HEK293 (cell line): ENCODE results near the gene INPP5A.

ENCODE experiments used
- CTCF ChIA-PET: fragments of 350-600 bp; formaldehyde crosslinking; extraction: SDS; loops from one replicate; lab custom pipeline; 2021; ENCODE audit warnings: antibody characterized with exemption; lab: Yijun Ruan, JAX
- POLR2A ChIA-PET: fragments of 300-600 bp; formaldehyde crosslinking; extraction: SDS; loops from one replicate; lab custom pipeline; 2020; ENCODE audit warnings: antibody characterized with exemption, inconsistent platforms; lab: Yijun Ruan, JAX
- H3K27ac ChIP-seq: fragments of 200-500 bp; sonication (Bioruptor generic); 2 replicates; pipeline ENCODE4 v1.5.1; 2014; ENCODE audit warnings: low read depth, low read length, control low read depth, inconsistent platforms; ENCODE audit errors: extremely low read depth
- H3K36me3 ChIP-seq, 2 experiments: fragments of 200-500 bp in 1 of 2; sonication (Bioruptor generic) in 1 of 2; 1 replicate in 1 of 2; 2 replicates in 1 of 2; pipeline ENCODE4 v1.5.1; 2014 to 2017; ENCODE audit warnings: inconsistent platforms in 2 of 2, low read length in 2 of 2; ENCODE audit not compliant: control insufficient read depth in 2 of 2, insufficient read depth in 1 of 2
- H3K4me1 ChIP-seq: fragments of 200-500 bp; sonication (Bioruptor generic); 2 replicates; pipeline ENCODE4 v1.5.1; 2014; ENCODE audit warnings: mild to moderate bottlenecking, low read length, inconsistent platforms; ENCODE audit not compliant: control insufficient read depth, insufficient read depth
- H3K4me3 ChIP-seq: 2 replicates; pipeline ENCODE4 v1.5.1; 2011; ENCODE audit warnings: low read depth, mild to moderate bottlenecking, control low read depth, low read length, moderate library complexity
- H3K9me3 ChIP-seq: fragments of 200-500 bp; sonication (Bioruptor generic); 2 replicates; pipeline ENCODE4 v1.5.1; 2014; ENCODE audit warnings: low read depth, low read length, inconsistent platforms; ENCODE audit not compliant: control insufficient read depth, insufficient read depth
- GLI2 ChIP-seq: fragments of 450-650 bp; formaldehyde crosslinking; IDR thresholded peaks from 2 replicates; pipeline ENCODE4; 2017; ENCODE audit warnings: missing biosample characterization, missing genetic modification characterization, low read depth, borderline replicate concordance
- HOXC10 ChIP-seq: sonication (generic); formaldehyde crosslinking; IDR thresholded peaks from 2 replicates; pipeline ENCODE4 v1.8.1; 2023; ENCODE audit warnings: mild to moderate bottlenecking, missing genetic modification reagents
- KLF10 ChIP-seq: fragments of 450-650 bp; IDR thresholded peaks from 2 replicates; pipeline ENCODE4 v1.5.1; 2018; ENCODE audit warnings: missing biosample characterization, mild to moderate bottlenecking, missing genetic modification characterization
- KLF16 ChIP-seq: fragments of 450-650 bp; formaldehyde crosslinking; IDR thresholded peaks from 2 replicates; pipeline ENCODE4 v1.5.1; 2017; ENCODE audit warnings: missing biosample characterization, missing genetic modification characterization
- MZF1 ChIP-seq: fragments of 450-650 bp; formaldehyde crosslinking; IDR thresholded peaks from 2 replicates; pipeline ENCODE4 v1.5.1; 2017; ENCODE audit warnings: missing biosample characterization, missing genetic modification characterization, borderline replicate concordance
- SETDB1 ChIP-seq: IDR thresholded peaks from one replicate; pipeline ENCODE4 v1.6.1; 2017; ENCODE audit warnings: mild to moderate bottlenecking, low read length, moderate library complexity, mixed read lengths; ENCODE audit not compliant: insufficient read length
- ZBTB20 ChIP-seq: fragments of 450-650 bp; formaldehyde crosslinking; IDR thresholded peaks from 2 replicates; pipeline ENCODE4 v1.5.1; 2016; ENCODE audit warnings: missing biosample characterization, missing genetic modification characterization
- ZBTB26 ChIP-seq: fragments of 450-650 bp; formaldehyde crosslinking; optimal IDR thresholded peaks from 2 replicates; pipeline ENCODE3; 2016; ENCODE audit warnings: missing biosample characterization, mild to moderate bottlenecking, missing genetic modification characterization
- ZBTB8A ChIP-seq: fragments of 450-650 bp; formaldehyde crosslinking; IDR thresholded peaks from 2 replicates; pipeline ENCODE4 v1.5.1; 2016; ENCODE audit warnings: missing biosample characterization, missing genetic modification characterization
- ZNF10 ChIP-seq: fragments of 450-650 bp; formaldehyde crosslinking; IDR thresholded peaks from 2 replicates; pipeline ENCODE4 v1.5.1; 2017; ENCODE audit warnings: missing biosample characterization, missing genetic modification characterization
- ZNF132 ChIP-seq: fragments of 450-650 bp; formaldehyde crosslinking; IDR thresholded peaks from 2 replicates; pipeline ENCODE4 v1.5.1; 2017; ENCODE audit warnings: missing biosample characterization, missing genetic modification characterization, borderline replicate concordance
- ZNF133 ChIP-seq: fragments of 450-650 bp; formaldehyde crosslinking; IDR thresholded peaks from 2 replicates; pipeline ENCODE4 v1.5.1; 2016; ENCODE audit warnings: missing biosample characterization, missing genetic modification characterization
- ZNF157 ChIP-seq: fragments of 450-650 bp; formaldehyde crosslinking; IDR thresholded peaks from 2 replicates; pipeline ENCODE4 v1.5.1; 2016; ENCODE audit warnings: missing biosample characterization, missing genetic modification characterization
- ZNF169 ChIP-seq: fragments of 450-650 bp; formaldehyde crosslinking; IDR thresholded peaks from 2 replicates; pipeline ENCODE4 v1.5.1; 2016; ENCODE audit warnings: missing biosample characterization, missing genetic modification characterization
- ZNF350 ChIP-seq: fragments of 450-650 bp; formaldehyde crosslinking; IDR thresholded peaks from 2 replicates; pipeline ENCODE4 v1.5.0; 2017; ENCODE audit warnings: missing biosample characterization, mild to moderate bottlenecking, missing genetic modification characterization
- ZNF473 ChIP-seq: fragments of 450-650 bp; formaldehyde crosslinking; IDR thresholded peaks from 2 replicates; pipeline ENCODE4 v1.5.1; 2017; ENCODE audit warnings: missing biosample characterization, missing genetic modification characterization
- ZNF518A ChIP-seq: fragments of 450-650 bp; formaldehyde crosslinking; conservative IDR thresholded peaks from 2 replicates; pipeline ENCODE4 v1.5.1; 2016; ENCODE audit warnings: low read depth, missing biosample characterization, missing genetic modification characterization
- ZNF544 ChIP-seq: fragments of 450-650 bp; formaldehyde crosslinking; IDR thresholded peaks from 2 replicates; pipeline ENCODE4 v1.5.0; 2017; ENCODE audit warnings: missing biosample characterization, missing genetic modification characterization
- ZNF768 ChIP-seq: fragments of 450-650 bp; formaldehyde crosslinking; IDR thresholded peaks from 2 replicates; pipeline ENCODE4 v1.5.1; 2018; ENCODE audit warnings: missing biosample characterization, mild to moderate bottlenecking, missing genetic modification characterization
- ZSCAN23 ChIP-seq: fragments of 450-650 bp; formaldehyde crosslinking; IDR thresholded peaks from 2 replicates; pipeline ENCODE4 v1.5.1; 2016; ENCODE audit warnings: missing biosample characterization, missing genetic modification characterization
- TF ChIP-seq, protein P1 (sequence below): fragments of 450-650 bp; formaldehyde crosslinking; conservative IDR thresholded peaks from 2 replicates; pipeline ENCODE4 v1.5.1; 2016; ENCODE audit warnings: low read depth, missing biosample characterization, missing genetic modification characterization

The INPP5A gene

GRCh38 chr10:132690401-132690800 lies 152.8 kb downstream of the INPP5A start (continued):
- TF ChIP-seq ZBTB26 (tag by site-specific recombination) (no peak), ZNF768 (tag by site-specific recombination) (no peak), HOXC10 (no peak), ZNF10 (tag by site-specific recombination) (no peak), ZNF133 (no peak)

DNA sequence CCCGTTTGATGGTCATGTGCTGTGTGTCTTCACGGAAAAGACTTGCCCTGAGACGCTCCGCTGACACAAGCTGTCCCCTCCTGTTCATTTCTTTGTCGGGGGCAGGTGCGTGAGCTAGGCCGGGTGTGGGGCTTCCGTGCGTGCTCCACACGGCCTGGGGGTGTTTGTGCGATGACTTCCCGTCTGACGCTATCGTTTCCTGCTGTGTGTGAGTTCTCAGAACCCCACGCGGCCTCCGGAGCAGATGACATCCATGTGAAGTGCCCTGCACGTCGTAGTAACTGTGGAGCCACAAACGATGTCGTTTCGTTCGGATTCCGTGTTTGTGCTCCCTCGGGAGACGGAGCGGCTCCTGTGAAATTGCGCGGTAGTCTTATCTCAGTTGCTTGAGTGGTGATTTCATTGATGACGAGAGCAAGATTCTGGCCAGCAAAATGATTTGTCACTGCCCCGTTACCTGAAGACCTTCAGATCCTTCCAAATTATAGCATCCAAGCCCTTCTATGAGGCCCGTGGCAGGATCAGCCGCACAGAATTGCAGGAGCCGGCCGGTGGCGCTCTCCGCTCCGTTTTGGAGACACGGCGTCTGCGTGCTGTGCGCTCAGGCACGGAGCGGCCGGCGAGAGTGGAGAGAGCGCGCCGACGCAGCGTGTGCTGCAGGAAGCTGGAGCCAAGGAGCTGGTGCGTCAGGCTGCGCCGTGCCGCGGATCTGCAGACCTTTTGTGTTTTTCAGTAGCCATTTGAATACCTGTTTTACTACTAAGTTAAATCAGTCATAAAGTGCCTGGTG lies 153.4 kb downstream of the INPP5A start:
- no peak overlapping the region for H3K27ac ChIP-seq
- H3K36me3 ChIP-seq = no peaks in the 10 kb centered on the region
- CTCF ChIA-PET = no interaction called here
- no peak overlapping the region for H3K4me3 ChIP-seq
- TF ChIP-seq SETDB1 = peak; percentile 20
- TF ChIP-seq ZNF473 (tag by site-specific recombination) = no peak
- TF ChIP-seq ZBTB20 (tag by site-specific recombination) = no peak
- H3K4me1 ChIP-seq = no peaks in the 10 kb centered on the region
- POLR2A ChIA-PET = no interaction called here
- no peaks in the 10 kb centered on the region; the same call in 1 of the 2 replicates for H3K9me3 ChIP-seq

DNA sequence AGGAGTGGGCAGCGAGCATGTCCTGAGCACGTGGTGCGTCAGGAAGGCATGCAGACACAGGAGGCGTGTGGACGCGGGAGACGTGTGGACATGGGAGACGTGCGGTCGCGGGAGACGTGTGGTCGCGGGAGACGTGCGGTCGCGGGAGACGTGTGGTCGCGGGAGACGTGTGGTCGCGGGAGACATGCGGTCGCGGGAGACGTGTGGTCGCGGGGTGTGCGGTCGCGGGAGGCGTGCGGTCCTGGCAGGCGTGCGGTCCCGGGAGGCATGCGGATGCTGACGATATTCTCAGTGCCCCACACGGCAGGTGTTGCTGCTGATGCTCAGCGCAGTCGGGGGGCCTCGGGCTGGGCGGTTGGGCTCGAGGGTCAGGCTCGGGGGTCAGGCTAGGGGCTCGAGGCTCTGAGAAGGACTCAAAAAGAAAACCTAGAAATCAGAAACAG lies 154.1 kb downstream of the INPP5A start:
- no peak for TF ChIP-seq KLF16 (tag by site-specific recombination)
- no peak for TF ChIP-seq ZSCAN23 (tag by site-specific recombination)
- TF ChIP-seq, all 188 proteins: peak for 0
- H3K27ac ChIP-seq = no peak overlapping the region
- H3K4me1 ChIP-seq = no peaks in the 10 kb centered on the region
- no peaks in the 10 kb centered on the region; the same call in 1 of the 2 replicates for H3K9me3 ChIP-seq
- CTCF ChIA-PET = no interaction called here
- POLR2A ChIA-PET = no interaction called here
- no peak overlapping the region for H3K4me3 ChIP-seq
- no peaks in the 10 kb centered on the region for H3K36me3 ChIP-seq

- ChIA-PET CTCF (no interaction called here), POLR2A (no interaction called here)
- no peaks in the 10 kb centered on the region for H3K36me3 ChIP-seq
- no peak overlapping the region for H3K27ac ChIP-seq
- no peak overlapping the region for H3K4me3 ChIP-seq
- H3K4me1 ChIP-seq = no peaks in the 10 kb centered on the region
- no peaks in the 10 kb centered on the region; the same call in 1 of the 2 replicates for H3K9me3 ChIP-seq
- TF ChIP-seq, protein P1, sequence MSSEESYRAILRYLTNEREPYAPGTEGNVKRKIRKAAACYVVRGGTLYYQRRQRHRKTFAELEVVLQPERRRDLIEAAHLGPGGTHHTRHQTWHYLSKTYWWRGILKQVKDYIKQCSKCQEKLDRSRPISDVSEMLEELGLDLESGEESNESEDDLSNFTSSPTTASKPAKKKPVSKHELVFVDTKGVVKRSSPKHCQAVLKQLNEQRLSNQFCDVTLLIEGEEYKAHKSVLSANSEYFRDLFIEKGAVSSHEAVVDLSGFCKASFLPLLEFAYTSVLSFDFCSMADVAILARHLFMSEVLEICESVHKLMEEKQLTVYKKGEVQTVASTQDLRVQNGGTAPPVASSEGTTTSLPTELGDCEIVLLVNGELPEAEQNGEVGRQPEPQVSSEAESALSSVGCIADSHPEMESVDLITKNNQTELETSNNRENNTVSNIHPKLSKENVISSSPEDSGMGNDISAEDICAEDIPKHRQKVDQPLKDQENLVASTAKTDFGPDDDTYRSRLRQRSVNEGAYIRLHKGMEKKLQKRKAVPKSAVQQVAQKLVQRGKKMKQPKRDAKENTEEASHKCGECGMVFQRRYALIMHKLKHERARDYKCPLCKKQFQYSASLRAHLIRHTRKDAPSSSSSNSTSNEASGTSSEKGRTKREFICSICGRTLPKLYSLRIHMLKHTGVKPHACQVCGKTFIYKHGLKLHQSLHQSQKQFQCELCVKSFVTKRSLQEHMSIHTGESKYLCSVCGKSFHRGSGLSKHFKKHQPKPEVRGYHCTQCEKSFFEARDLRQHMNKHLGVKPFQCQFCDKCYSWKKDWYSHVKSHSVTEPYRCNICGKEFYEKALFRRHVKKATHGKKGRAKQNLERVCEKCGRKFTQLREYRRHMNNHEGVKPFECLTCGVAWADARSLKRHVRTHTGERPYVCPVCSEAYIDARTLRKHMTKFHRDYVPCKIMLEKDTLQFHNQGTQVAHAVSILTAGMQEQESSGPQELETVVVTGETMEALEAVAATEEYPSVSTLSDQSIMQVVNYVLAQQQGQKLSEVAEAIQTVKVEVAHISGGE (tag by site-specific recombination) = no peak
- TF ChIP-seq ZNF350 (tag by site-specific recombination) (no peak), GLI2 (no peak), ZNF518A (tag by site-specific recombination) (no peak), ZBTB8A (tag by site-specific recombination) (no peak), KLF10 (no peak), ZNF132 (tag by site-specific recombination) (no peak), ZNF157 (no peak), ZNF544 (tag by site-specific recombination) (no peak), ZNF169 (tag by site-specific recombination) (no peak), MZF1 (tag by site-specific recombination) (no peak), ZSCAN23 (tag by site-specific recombination) (no peak)
These were observed 154.7 kb downstream of the INPP5A start for GRCh38 chr10:132692311-132692710.
